ENCODE results near the gene TMEM17.

The TMEM17 gene

GRCh38 chr2:62472312-62472711 is 33.7 kb downstream of the TMEM17 start:
- DNase-seq (ENCODE audit: low spot score) = no peak

- peak; percentile 71 for DNase-seq (ENCODE audit: low spot score)
Observed at GRCh38 chr2:62471816-62472215, 34.2 kb downstream of the TMEM17 start.

- no peak for DNase-seq (ENCODE audit: low spot score)
Observed at GRCh38 chr2:62471404-62471803, 34.6 kb downstream of the TMEM17 start.

GRCh38 chr2:62469548-62469947 is 36.4 kb downstream of the TMEM17 start:
- DNase-seq (ENCODE audit: low spot score) = no peak

- no peak for DNase-seq (ENCODE audit: low spot score)
Observed at GRCh38 chr2:62469114-62469513, 36.9 kb downstream of the TMEM17 start.

- no peak for DNase-seq (ENCODE audit: low spot score)
Observed at GRCh38 chr2:62467475-62468321, 38.3 kb downstream of the TMEM17 start.

DNA sequence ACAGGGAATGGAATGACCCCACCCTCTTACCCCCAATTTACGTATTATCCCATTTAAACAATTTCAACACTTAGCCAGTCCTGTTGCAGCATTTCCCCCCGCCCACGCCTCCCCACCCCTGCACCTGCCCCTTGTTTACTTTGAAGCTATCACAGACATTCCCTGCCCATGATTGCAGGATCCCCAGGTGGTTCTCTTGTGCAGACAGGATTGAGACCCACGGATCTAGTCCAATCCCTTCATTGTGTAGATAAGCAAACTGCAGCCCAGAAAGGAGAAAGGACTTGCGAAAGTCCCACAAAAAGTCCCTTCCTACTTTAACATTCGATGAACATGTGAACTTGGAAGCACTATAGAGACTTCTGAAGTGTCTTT is 38.9 kb downstream of the TMEM17 start:
- DNase-seq (ENCODE audit: low spot score) = no peak

- DNase-seq (ENCODE audit: low spot score) = no peak
Observed at GRCh38 chr2:62466503-62466854, 39.5 kb downstream of the TMEM17 start.

- DNase-seq (ENCODE audit: low spot score) = no peak
Observed at GRCh38 chr2:62465741-62466502, 40.1 kb downstream of the TMEM17 start.

GRCh38 chr2:62465039-62465740 is 40.8 kb downstream of the TMEM17 start:
- DNase-seq (ENCODE audit: low spot score) = no peak

DNA sequence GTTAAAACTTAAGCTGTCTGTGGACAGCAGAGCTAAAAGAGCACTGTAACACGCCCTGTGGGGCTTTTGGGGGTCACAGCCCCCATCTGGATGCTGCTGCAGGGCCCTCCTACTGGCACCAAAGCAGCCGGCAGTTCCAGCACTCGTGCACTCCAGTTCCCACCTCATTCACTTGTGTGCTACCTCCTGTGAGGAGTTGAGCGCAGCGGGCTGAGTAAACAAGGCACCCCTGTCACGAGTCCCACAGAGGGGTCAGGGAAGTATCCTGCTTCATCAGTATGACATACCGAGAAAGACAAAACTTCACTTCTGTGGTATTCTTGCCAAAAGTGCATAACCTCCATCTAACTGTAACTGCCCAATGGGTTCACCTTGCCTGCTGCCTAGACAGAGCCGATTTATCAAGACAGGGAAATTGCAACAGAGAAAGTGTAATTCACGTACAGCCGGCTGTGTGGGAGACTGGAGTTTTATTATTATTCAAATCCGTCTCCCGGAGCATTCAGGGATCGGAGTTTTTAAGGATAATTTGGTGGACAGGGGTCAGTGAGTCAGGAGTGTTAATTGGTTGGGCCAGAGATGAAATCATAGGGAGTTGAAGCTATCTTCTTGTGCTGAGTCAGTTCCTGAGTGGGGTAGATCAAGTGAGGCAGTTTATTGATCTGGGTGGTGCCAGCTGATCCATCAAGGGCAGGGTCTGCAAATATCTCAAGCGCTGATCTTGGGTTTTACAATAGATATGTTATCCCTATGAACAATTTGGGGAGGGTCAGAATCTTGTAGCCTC is 41.6 kb downstream of the TMEM17 start:
- no peak for DNase-seq (ENCODE audit: low spot score)

DNA sequence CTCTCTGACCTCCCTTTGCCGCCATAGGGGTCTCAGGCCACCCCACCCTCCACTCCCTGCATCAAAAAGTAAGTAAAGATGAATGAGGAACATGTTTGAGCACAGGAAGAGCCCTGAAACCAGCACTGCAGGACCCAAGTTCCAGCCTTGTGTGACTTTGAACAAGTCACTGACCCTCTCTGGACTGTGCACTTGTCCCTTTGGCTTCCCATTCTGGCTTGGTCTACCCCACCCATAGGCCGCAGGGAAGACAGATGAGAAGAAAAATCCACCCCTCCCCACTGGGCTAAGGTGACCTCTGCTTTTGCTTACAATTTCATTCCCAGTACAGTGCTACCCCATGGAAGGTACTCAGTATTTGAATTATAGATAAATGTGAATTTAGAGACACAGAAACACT is 43.8 kb downstream of the TMEM17 start:
- no peak for DNase-seq (ENCODE audit: low spot score)

DNA sequence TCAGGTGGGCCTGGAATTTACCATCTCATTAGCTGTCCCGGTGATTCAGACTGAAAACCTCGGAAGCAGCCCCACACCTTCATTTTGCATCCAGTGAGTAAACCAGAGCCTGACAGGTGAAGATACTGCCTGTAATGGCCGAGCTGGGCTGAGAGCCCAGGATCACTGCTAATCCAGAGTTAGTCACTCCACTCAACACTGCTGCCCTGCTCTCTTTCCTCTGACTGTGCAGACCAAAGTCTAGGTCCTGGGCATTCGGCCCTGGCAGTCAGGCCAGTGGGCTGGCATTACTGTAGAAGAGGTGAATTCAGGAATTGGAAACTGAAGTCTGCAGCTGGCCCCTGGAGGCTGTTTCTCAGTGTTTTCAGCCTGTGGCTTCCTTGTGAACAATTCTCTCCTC is 44.3 kb downstream of the TMEM17 start:
- no peak for DNase-seq (ENCODE audit: low spot score)

DNA sequence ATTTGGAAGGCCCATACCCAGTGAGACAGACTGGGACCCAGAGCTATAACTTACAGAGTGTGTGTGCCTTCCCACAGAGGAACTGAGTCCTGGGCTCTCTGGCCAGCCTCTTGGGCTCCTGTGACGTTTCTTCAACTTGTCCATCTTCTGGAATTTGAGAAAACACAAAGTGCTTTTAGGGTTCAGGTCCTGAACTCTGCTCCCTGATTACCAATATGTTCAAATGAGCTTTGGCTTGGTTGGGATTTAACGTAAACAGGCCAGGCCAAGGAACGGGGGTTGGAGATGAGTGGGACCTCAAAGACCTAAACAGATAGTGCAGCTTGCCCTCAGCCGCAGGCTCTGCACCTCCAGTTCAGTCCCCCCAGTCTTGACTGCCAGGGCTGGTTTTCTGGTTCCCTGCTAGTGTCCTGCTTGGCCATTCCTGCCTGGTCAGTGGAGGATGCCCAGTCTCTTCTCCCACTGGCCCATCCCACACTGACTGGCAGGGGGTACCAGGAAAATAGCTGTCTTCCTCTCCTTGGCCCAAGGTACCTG is 44.9 kb downstream of the TMEM17 start:
- no peak for DNase-seq (ENCODE audit: low spot score)

GRCh38 chr2:62460175-62460574 is 45.8 kb downstream of the TMEM17 start:
- DNase-seq (ENCODE audit: low spot score) = no peak

- no peak for DNase-seq (ENCODE audit: low spot score)
Observed at GRCh38 chr2:62459672-62460071, 46.3 kb downstream of the TMEM17 start.

DNA sequence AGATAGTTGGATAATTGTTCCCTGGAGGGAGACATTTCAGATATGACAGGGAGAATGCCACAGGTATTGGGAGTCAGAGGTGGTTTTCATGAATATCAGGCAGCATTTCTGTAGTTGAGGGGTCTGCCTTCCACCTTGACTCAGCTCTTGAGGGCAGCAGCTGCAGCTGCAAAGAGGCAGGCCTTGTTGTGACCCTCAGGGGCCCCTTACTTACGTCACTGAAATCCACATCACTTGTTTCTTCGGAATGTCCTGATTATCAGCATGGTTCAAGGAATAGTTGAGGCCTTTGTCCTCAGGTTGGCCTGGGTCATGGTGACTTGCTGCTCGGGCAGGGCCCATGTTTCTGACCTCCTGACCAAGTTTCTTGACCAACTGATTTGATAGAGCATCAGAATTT is 46.9 kb downstream of the TMEM17 start:
- DNase-seq (ENCODE audit: low spot score) = no peak

GRCh38 chr2:62458671-62459081 is 47.3 kb downstream of the TMEM17 start:
- no peak for DNase-seq (ENCODE audit: low spot score)

DNA sequence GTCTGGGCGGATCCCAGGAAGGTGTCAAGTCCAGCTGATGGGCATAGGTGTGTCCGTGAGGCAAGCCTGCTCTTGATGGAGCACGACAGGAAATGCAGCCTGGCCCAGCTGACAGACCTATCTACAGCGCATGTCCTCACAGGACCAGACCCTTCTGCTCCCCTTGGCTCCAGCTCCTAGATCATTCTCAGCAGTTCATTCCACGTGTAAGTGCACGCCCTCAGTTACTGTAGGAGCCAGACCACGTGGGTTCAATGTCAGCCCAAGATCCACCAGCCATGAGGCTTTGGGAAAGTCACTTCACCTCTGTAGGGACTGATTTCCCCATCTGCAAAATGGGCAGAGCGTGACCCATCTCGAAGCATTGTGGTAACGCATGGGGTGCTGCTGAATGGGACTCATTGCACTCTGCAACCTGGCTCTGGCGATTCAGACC is 47.8 kb downstream of the TMEM17 start:
- no peak for DNase-seq (ENCODE audit: low spot score)

DNA sequence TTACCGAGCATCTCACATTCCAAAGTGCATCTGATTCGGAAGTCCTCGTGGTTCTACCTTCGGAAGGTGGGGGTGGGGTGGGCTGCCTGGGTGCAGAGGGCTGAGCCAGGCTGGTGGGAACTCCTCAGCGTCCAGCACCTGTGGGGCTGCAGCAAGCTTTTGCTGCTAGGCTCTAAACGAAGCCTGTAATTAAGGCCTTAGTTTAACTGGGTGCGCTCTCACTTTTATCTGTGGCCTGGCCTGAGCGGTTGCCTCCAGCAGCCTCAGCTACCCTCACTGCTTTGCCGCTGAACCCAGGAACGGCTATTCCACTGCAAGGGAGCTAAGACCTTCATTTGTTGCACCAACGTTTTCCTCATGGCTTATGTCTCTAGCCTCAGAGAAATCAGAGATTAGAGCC is 48.4 kb downstream of the TMEM17 start:
- no peak for DNase-seq (ENCODE audit: low spot score)

GRCh38 chr2:62456721-62457539 is 49.1 kb downstream of the TMEM17 start:
- peak; percentile 52 for DNase-seq (ENCODE audit: low spot score)
